Measurements from ENCODE around the gene SLC22A1. TPM values are rescaled to one million over a fixed set of nuclear protein-coding genes. Genes with fewer than 3 reads are reported as not detected.
A peak's percentile ranks its signal among the peaks of the same experiment; 100 is the strongest.

SLC22A1 gene
- total and polyA plus RNA-seq, 2 of the 8 experiments (the other 6 are each of a cell fraction or from before 2014, with no cell fraction given): 0.12 to 0.45 TPM

DNA sequence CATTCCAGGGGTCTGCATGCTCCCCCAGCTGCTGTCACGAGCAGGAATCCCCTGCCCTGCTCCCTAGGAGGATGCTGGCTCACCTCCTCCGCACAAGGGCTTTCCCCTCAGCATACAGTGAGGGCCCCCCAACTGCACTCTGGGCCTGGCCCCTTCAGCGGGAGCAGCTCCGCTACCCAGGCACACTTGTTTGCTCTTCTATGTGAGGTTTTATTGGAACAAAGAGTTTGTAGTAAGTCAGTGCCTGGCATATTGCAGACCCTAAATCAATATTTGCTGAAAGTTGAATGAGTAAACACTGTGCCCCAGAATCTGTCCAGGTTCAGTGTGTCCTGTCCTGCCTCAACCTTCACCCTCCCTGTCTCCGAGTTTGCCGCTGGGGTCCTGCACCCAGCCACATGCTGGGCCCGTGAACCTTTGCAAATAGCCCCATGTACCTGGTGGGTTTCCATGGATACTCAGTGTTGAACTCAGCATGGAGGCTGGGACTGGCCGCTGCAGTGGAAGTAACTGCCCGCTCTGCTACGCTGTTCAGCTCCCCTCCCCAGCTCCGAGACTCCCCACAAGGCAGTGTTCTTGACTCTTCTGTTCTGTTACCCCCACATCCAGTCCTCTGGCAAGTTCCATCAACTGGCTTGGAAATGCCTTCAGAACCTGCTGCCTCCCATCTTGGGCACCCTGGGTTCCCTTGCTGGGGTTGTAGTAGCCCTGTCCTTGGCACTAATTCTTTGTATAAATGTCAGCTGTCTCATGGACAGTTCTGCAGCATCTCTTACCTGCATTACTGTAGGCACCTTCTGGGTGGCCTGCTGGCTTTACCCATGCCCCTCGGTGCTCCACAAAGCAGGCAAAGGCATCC, 15.7 kb downstream of the SLC22A1 start:
- Histone ChIP-seq H3K56ac (replicated peaks; ENCODE audit: insufficient read length, low read depth, low read length) (no peak overlapping the region), H4K91ac (replicated peaks; ENCODE audit: insufficient read length, low read length) (no peak overlapping the region), H3K23me2 (ENCODE audit: low read depth, low read length) (no peaks in the 10 kb centered on the region), H4K8ac (ENCODE audit: extremely low read depth, insufficient read depth, low read length) (no peak overlapping the region), H3K27me3 (replicated peaks in 1 of 4; ENCODE audit: control insufficient read depth in 3 of 4, extremely low read depth in 1 of 4, insufficient read depth in 3 of 4, low read length in 3 of 4) (no peaks in the 10 kb centered on the region; a peak in 1 of 7 replicates), H3K4me3 (ENCODE audit: extremely low read depth in 1 of 4, insufficient read depth in 2 of 4, low read depth in 3 of 4, low read length in 4 of 4) (no peak overlapping the region), H3K9me3 (ENCODE audit: insufficient read depth in 2 of 2, low read depth in 1 of 2, low read length in 1 of 2) (no peaks in the 10 kb centered on the region), H2BK120ac (replicated peaks; ENCODE audit: low read depth, low read length) (no peak overlapping the region), H2BK20ac (ENCODE audit: low read length) (no peak overlapping the region), H2AK5ac (ENCODE audit: low read depth, low read length) (peak overlapping the region; percentile 82; the same call in 1 of the 2 replicates), H3K18ac (ENCODE audit: extremely low read depth, low read length) (no peak overlapping the region), H3K4ac (replicated peaks; ENCODE audit: insufficient read length, low read depth, low read length) (no peak overlapping the region), H4K5ac (ENCODE audit: insufficient read length, low read depth, low read length) (no peak overlapping the region), H3K36me3 (ENCODE audit: control insufficient read depth in 2 of 4, insufficient read depth in 4 of 4, low read length in 3 of 4) (no peaks in the 10 kb centered on the region), H3K23ac (ENCODE audit: insufficient read length) (no peak overlapping the region), H2BK15ac (ENCODE audit: low read length) (0 out of 2 replicates have a peak overlapping the region, but pooled peaks have one; percentile 51), H3K4me1 (replicated peaks in 1 of 4; ENCODE audit: control insufficient read depth in 3 of 4, insufficient read depth in 4 of 4, low read length in 3 of 4) (peaks cover 3 to 23% (median 6%) of the 10 kb centered on the region in 4 experiments; a peak in 6 of 7 replicates), H3K4me2 (ENCODE audit: insufficient read depth in 1 of 2, low read depth in 2 of 2, low read length in 2 of 2) (no peak overlapping the region), H3K79me2 (ENCODE audit: control insufficient read depth in 1 of 2, insufficient read depth in 2 of 2, low read length in 2 of 2) (no peaks in the 10 kb centered on the region), H3K9ac (replicated peaks in 1 of 4; ENCODE audit: extremely low read depth in 1 of 4, low read depth in 3 of 4, low read length in 3 of 4) (no peak overlapping the region), H4K20me1 (replicated peaks in 1 of 2; ENCODE audit: control insufficient read depth in 1 of 2, insufficient read depth in 2 of 2, low read length in 2 of 2) (no peaks in the 10 kb centered on the region), H2AFZ (ENCODE audit: low read length) (no peak overlapping the region), H2BK12ac (ENCODE audit: low read depth, low read length) (peak overlapping the region; percentile 50; the same call in 1 of the 2 replicates), H3K14ac (ENCODE audit: insufficient read length) (no peak overlapping the region), H3K27ac (ENCODE audit: low read depth, low read length) (no peak overlapping the region), H3K79me1 (ENCODE audit: low read depth, low read length) (no peaks in the 10 kb centered on the region), H2BK5ac (ENCODE audit: low read depth, low read length) (0 out of 2 replicates have a peak overlapping the region, but pooled peaks have one; percentile 3)
- POLR2A ChIA-PET (ENCODE audit: partially characterized antibody): interaction anchor here (0.9 kb wide), 1 partner anchor 10 kb away, joined by 3 read pairs; no protein-coding TSS in a partner anchor
- TF ChIP-seq SIRT6 (IDR thresholded peaks at IDR 0.05; ENCODE audit: low read length) (no peak), ZNF274 (IDR thresholded peaks at IDR 0.05; ENCODE audit: borderline replicate concordance, extremely low read depth, low read length) (no peak), EP300 (IDR thresholded peaks at IDR 0.05; ENCODE audit: borderline replicate concordance in 1 of 2, low read depth in 2 of 2, low read length in 2 of 2) (no peak), SRF (IDR thresholded peaks at IDR 0.05; ENCODE audit: low read depth, low read length) (no peak), TBP (IDR thresholded peaks at IDR 0.05; ENCODE audit: low read depth, low read length) (no peak)
- CTCF ChIA-PET (ENCODE audit: partially characterized antibody): interaction anchor here (0.7 to 3.4 kb wide), 39 partner anchors 9 to 399 kb away, joined by 3 to 37 read pairs (median 4); no protein-coding TSS in a partner anchor
- 86% methylated on average over 12 of the region's 12 CpGs; no CpG with 5 or more reads in 1 of the 2 experiments for WGBS, 2 experiments (ENCODE audit: extremely low coverage in 1 of 2, insufficient coverage in 1 of 2, insufficient read length in 1 of 2, insufficient replicate concordance in 2 of 2, low coverage in 1 of 2, low lambda C conversion rate in 2 of 2, missing lambda C conversion rate in 1 of 2)
- FAIRE-seq: no peak
- DNase-seq (ENCODE audit: low read depth in 1 of 2, low spot score in 2 of 2): peak in 1 of 2 experiments; percentile 45
